Activated CD4-positive, alpha-beta T cell treated with anti-CD3 and anti-CD28 coated beads, Interleukin-2, amount 10 ng/mL, durations not matched to agents 24 days and 14 days (primary cell): ENCODE data around the gene EXOC3. TPM values are rescaled to one million over a fixed set of nuclear protein-coding genes. Genes with fewer than 3 reads are reported as not detected.

Source experiments
- DNase-seq: peaks from one replicate; pipeline ENCODE4 v3.0.0; 2022
- H3K27ac Mint-ChIP-seq: one replicate; pipeline ENCODE4 v1.8.0; 2022; ENCODE audit warnings: mild to moderate bottlenecking, mixed read lengths
- H3K27me3 Mint-ChIP-seq: one replicate; pipeline ENCODE4 v1.8.0; 2022; ENCODE audit warnings: mixed read lengths
- H3K36me3 Mint-ChIP-seq: one replicate; pipeline ENCODE4 v1.8.0; 2022; ENCODE audit warnings: low read depth, mild to moderate bottlenecking, mixed read lengths
- H3K4me1 Mint-ChIP-seq: one replicate; pipeline ENCODE4 v1.8.0; 2021; ENCODE audit warnings: mixed read lengths
- H3K4me3 Mint-ChIP-seq: one replicate; pipeline ENCODE4 v1.8.0; 2022; ENCODE audit warnings: mild to moderate bottlenecking, moderate library complexity, mixed read lengths
- H3K9me3 Mint-ChIP-seq: one replicate; pipeline ENCODE4 v1.8.0; 2021; ENCODE audit warnings: mixed read lengths
- intact Hi-C: fragments of 100-400 bp; cut with micrococcal nuclease; formaldehyde crosslinking; loops from one replicate; pipeline ENCODE4 v1.15.1; 2023
- total RNA-seq: library from RNA; stranded (reverse); gene quantifications from 2 replicates; pipeline ENCODE4 v1.2.3, GENCODE V29; 2022

EXOC3 gene
- total RNA-seq, 1 donor from 2014 or later: 64.5 TPM

DNA sequence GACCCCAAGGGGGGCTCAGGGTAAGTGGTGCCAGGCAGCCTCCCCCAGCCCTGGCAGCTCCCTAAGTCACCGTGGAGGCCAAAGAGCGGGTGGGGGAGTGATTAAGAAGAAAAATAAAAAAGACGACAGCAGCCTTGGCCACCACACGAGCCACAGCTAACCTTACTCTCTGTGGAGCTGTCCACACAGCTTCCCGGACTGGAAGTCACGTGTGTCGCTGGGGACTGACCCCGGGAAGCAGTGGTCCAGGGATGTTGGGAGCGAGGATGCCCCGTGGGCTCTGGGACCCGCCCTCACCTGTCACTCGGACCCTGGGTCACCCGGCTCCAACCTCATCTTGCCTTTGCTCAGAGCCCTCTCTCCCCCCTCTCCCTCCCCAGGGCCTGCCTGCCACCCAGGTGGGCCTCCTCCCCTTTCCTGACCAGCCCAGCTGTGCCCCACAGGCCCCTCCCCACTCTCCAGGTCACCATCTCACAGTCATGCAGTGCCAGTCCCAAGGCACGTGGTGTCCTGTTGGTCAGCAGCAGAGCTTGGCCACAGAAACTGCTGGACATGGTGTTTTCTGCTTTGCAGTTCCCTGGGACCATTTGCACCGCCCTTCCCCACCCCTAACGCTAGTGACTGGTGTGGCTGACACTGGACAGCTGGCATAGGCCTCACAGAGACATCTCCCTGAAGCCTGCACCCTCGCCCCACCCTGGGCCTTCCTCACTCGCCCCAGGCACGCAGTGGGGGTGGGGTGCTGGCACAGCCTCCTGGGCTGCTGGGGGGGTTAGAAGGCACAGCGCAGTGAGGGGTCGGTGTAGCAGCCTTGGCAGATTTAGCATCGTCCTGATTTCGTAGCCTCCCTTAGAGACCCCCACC is 9.8 kb upstream of the EXOC3 start:
- H3K27ac Mint-ChIP-seq: no peak overlapping the region

GRCh38 chr5:433836-434235 is 9.1 kb upstream of the EXOC3 start:
- Mint-ChIP-seq H3K36me3 (peaks cover 2% of the 10 kb centered on the region), H3K4me1 (peaks cover 3% of the 10 kb centered on the region), H3K4me3 (no peak overlapping the region), H3K9me3 (no peaks in the 10 kb centered on the region), H3K27me3 (no peaks in the 10 kb centered on the region), H3K27ac (no peak overlapping the region)
- intact Hi-C loops: loop anchor here (5.0 kb wide), 1 partner anchor 247 kb away; no protein-coding TSS in a partner anchor
- DNase-seq: no peak

More for the DNA sequence above, 9.8 kb upstream of the EXOC3 start:
- peaks cover 3% of the 10 kb centered on the region for H3K4me1 Mint-ChIP-seq
- peaks cover 2% of the 10 kb centered on the region for H3K36me3 Mint-ChIP-seq
- H3K4me3 Mint-ChIP-seq: no peak overlapping the region
- no peak for DNase-seq
- H3K9me3 Mint-ChIP-seq: no peaks in the 10 kb centered on the region
- intact Hi-C loops: loop anchor here (5.0 kb wide), 1 partner anchor 246 kb away; no protein-coding TSS in a partner anchor
- no peaks in the 10 kb centered on the region for H3K27me3 Mint-ChIP-seq

GRCh38 chr5:434443-435146 is 8.4 kb upstream of the EXOC3 start:
- Mint-ChIP-seq H3K4me1 (peaks cover 3% of the 10 kb centered on the region), H3K27me3 (no peaks in the 10 kb centered on the region), H3K36me3 (peaks cover 2% of the 10 kb centered on the region), H3K9me3 (no peaks in the 10 kb centered on the region), H3K27ac (no peak overlapping the region), H3K4me3 (no peak overlapping the region)
- DNase-seq: no peak
- intact Hi-C loops: loop anchor here (5.0 kb wide), 1 partner anchor 247 kb away; no protein-coding TSS in a partner anchor

DNA sequence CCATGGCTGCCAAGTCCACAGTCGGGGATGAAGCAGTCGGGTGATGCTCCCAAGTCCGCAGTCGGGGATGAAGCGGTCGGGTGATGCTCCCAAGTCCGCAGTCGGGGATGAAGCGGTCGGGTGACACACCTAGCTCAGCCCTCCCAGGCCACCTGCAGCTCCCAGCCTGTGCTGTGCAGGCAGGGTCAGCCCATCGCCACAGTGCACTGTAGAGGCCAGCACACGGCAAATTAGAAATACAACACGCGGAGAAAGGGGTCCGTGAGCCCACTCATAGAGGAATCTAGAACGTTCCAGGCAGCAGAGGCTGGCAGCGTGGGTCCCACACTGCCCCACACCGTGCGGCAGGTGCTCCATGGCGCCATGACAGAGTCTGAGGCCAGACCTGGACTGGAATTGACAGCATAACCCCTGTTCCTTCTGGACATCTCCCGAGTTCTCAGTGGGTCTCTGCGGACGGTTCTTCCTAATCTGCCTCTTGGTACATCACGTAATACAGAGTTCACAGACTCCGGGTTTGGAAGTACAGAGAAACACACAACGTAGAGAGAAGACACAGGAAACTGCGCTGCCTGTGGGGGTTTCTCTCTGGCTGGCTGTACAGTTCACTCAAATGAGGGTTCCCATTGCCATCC is 7.7 kb upstream of the EXOC3 start:
- Mint-ChIP-seq H3K27me3 (no peaks in the 10 kb centered on the region), H3K9me3 (no peaks in the 10 kb centered on the region), H3K4me1 (peaks cover 3% of the 10 kb centered on the region), H3K4me3 (no peak overlapping the region), H3K36me3 (no peaks in the 10 kb centered on the region), H3K27ac (no peak overlapping the region)
- intact Hi-C loops: no loop called here
- DNase-seq: no peak

- H3K4me3 Mint-ChIP-seq: no peak overlapping the region
- no peaks in the 10 kb centered on the region for H3K27me3 Mint-ChIP-seq
- intact Hi-C loops: no loop called here
- H3K9me3 Mint-ChIP-seq: no peaks in the 10 kb centered on the region
- DNase-seq: no peak
- H3K27ac Mint-ChIP-seq: no peak overlapping the region
- H3K36me3 Mint-ChIP-seq: peaks cover 2% of the 10 kb centered on the region
- H3K4me1 Mint-ChIP-seq: peaks cover 4% of the 10 kb centered on the region
Measured at GRCh38 chr5:435961-436640, 6.9 kb upstream of the EXOC3 start.

DNA sequence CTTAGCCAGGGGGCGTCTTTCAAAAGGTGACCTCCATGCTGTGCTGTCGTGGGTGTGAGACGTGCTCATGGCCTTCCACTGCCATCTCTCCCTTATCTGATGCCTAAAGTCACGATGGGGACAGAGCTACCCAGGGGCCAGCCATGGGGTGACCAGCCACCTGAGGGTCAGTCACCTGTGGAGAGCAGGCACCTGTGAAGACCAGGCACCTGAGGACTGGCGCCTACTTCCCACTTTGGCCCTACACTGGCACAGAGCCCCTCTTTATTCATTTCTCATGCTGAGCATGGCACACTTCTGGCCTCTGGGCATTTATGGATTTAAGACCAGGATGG is 6.4 kb upstream of the EXOC3 start:
- Mint-ChIP-seq H3K27ac (no peak overlapping the region), H3K4me1 (peaks cover 4% of the 10 kb centered on the region), H3K9me3 (no peaks in the 10 kb centered on the region), H3K27me3 (no peaks in the 10 kb centered on the region), H3K4me3 (no peak overlapping the region), H3K36me3 (peaks cover 2% of the 10 kb centered on the region)
- intact Hi-C loops: no loop called here
- DNase-seq: no peak

DNA sequence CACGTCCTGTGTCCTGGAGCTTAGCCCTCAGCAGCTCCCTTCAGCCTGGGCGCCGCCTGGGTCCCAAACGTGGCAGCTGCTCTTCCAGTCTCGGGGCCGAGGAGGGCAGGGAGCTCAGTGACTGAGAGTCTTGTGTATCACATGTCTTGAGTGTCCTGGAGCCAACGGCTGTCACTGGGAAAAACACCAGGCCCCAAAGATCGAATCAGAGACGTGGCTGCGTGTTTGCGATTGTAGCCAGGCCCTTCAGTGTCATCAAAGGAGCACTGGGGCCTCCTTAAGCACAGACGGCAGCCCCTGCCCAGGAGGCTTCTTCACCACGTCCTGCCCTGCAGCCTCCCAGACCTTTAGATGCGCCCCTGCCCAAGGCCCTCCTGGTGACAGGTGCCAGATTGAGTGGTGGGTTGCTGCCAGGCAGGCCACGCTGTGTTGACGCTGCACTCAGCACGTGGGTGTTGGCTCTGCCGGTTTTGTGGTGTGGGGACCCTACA is 5.7 kb upstream of the EXOC3 start:
- no peak for DNase-seq
- H3K27me3 Mint-ChIP-seq: no peaks in the 10 kb centered on the region
- peaks cover 3% of the 10 kb centered on the region for H3K36me3 Mint-ChIP-seq
- no peak overlapping the region for H3K4me3 Mint-ChIP-seq
- no peaks in the 10 kb centered on the region for H3K9me3 Mint-ChIP-seq
- H3K4me1 Mint-ChIP-seq: peaks cover 7% of the 10 kb centered on the region
- H3K27ac Mint-ChIP-seq: no peak overlapping the region
- intact Hi-C loops: no loop called here

GRCh38 chr5:438481-438981 is 4.4 kb upstream of the EXOC3 start:
- H3K36me3 Mint-ChIP-seq: peaks cover 6% of the 10 kb centered on the region
- no peaks in the 10 kb centered on the region for H3K27me3 Mint-ChIP-seq
- H3K27ac Mint-ChIP-seq: no peak overlapping the region
- DNase-seq: no peak
- no peak overlapping the region for H3K4me3 Mint-ChIP-seq
- intact Hi-C loops: no loop called here
- peaks cover 10% of the 10 kb centered on the region for H3K4me1 Mint-ChIP-seq
- no peaks in the 10 kb centered on the region for H3K9me3 Mint-ChIP-seq

- H3K27ac Mint-ChIP-seq: no peak overlapping the region
Measured at GRCh38 chr5:439181-439580, 3.8 kb upstream of the EXOC3 start.

GRCh38 chr5:439636-440035 is 3.3 kb upstream of the EXOC3 start:
- Mint-ChIP-seq H3K9me3 (no peaks in the 10 kb centered on the region), H3K27ac (peak overlapping the region; percentile 48), H3K36me3 (peaks cover 10% of the 10 kb centered on the region), H3K4me1 (peaks cover 16% of the 10 kb centered on the region), H3K4me3 (no peak overlapping the region), H3K27me3 (no peaks in the 10 kb centered on the region)
- intact Hi-C loops: loop anchor here (10.0 kb wide), 1 partner anchor 455 kb away; the partner anchor contains the start of genes BRD9 and TRIP13
- no peak for DNase-seq

More at GRCh38 chr5:439181-439580, 3.8 kb upstream of the EXOC3 start:
- Mint-ChIP-seq H3K36me3 (peaks cover 7% of the 10 kb centered on the region), H3K4me3 (no peak overlapping the region), H3K4me1 (peaks cover 12% of the 10 kb centered on the region), H3K9me3 (no peaks in the 10 kb centered on the region), H3K27me3 (no peaks in the 10 kb centered on the region)
- intact Hi-C loops: no loop called here
- no peak for DNase-seq

DNA sequence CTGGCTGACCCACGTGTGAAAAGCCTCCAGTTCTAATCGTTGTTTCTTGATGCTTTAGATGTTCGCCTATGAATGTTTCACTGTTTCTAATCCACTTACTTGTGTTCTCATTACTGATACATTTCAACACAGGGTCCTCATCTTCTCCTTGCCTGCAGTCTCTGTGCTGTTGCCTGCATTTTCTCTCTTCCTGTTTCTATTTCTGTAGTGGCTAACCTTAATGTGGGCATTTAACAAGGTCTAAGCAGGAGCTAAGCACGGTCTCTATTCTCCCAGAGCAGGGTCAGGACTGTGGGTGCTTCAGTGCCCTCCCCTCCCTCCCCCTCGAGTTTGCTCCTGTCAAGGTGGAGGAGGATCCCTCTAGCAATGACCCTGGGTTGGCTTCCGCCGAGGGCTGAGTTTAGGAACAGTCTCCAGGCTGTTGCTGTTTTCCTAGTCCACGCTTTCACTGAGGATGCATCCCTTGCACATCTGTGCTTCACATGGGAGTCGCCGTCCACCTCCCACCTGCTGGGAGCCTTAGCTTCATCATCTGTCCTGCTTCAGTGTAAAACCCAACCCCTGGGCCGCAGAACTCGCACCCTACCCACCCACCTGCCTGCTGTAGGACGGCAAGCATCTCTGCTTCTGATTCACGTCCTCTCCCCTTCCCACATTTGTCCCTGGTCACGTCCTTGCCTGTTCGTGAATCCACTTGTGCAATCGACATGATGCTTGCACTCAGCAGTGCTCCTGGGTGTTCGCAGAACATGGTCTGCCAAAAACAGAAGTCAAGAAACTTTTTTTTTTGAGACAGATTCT is 2.4 kb upstream of the EXOC3 start:
- intact Hi-C loops: loop anchor here (10.0 kb wide), 1 partner anchor 454 kb away; the partner anchor contains the start of genes BRD9 and TRIP13
- Mint-ChIP-seq H3K4me3 (no peak overlapping the region), H3K4me1 (peaks cover 21% of the 10 kb centered on the region), H3K27me3 (no peaks in the 10 kb centered on the region), H3K9me3 (no peaks in the 10 kb centered on the region), H3K36me3 (peaks cover 13% of the 10 kb centered on the region), H3K27ac (peak overlapping the region; percentile 62)
- no peak for DNase-seq

- Mint-ChIP-seq H3K9me3 (no peaks in the 10 kb centered on the region), H3K36me3 (peaks cover 21% of the 10 kb centered on the region), H3K4me1 (peaks cover 28% of the 10 kb centered on the region), H3K27me3 (no peaks in the 10 kb centered on the region), H3K27ac (peak overlapping the region; percentile 98), H3K4me3 (peak overlapping the region; percentile 98)
- intact Hi-C loops: loop anchor here (10.0 kb wide), 1 partner anchor 453 kb away; the partner anchor contains the start of genes BRD9 and TRIP13
- no peak for DNase-seq
Measured at GRCh38 chr5:441996-442334, 1.0 kb upstream of the EXOC3 start.
